RWPE1 (cell line): ENCODE data around the gene HAUS3.
"Not testable (repeated sequence)": the region's sequence is repeated elsewhere in the genome, so short reads cannot be mapped to it uniquely, and the experiment has no call there.

ENCODE experiments used
- CTCF ChIA-PET: fragments of 350-600 bp; sonication (Branson Sonifier 250); formaldehyde crosslinking; extraction: SDS; loops from one replicate; lab custom pipeline; 2021; lab: Yijun Ruan, JAX
- POLR2A ChIA-PET: fragments of 400-600 bp; formaldehyde crosslinking; extraction: SDS; loops from one replicate; lab custom pipeline; 2020; ENCODE audit warnings: antibody characterized with exemption; ENCODE audit not compliant: low non-redundant PET; lab: Yijun Ruan, JAX
- DNase-seq: peaks from one replicate; pipeline ENCODE4 v3.0.0; 2012; ENCODE audit warnings: low spot score
- H3K27ac ChIP-seq: fragments of 450-650 bp; 2 replicates; pipeline ENCODE4 v1.5.1; 2017
- TF ChIP-seq, protein P1 (sequence below): fragments of 450-650 bp; conservative IDR thresholded peaks from 2 replicates; pipeline ENCODE4 v1.5.1; 2017; ENCODE audit warnings: low read depth, mild to moderate bottlenecking

The HAUS3 gene

DNA sequence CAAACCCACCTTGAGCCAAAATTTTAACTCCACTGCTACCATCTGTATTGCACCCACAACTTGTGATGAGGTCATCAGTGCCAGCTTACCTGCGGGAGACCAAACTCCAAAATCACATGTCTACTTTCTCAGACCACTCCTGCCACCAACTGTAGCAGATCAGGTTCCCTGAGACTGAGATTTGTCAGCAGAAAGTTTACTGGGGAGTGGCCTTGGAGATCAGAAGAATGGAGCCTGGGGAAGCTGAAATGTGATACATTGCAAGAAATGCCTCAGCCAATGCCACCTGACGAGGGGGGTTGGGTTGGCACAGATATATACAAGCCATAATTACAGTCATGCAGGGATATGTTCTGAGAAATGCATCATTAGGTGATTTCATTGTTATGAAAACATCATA lies 19.1 kb downstream of the HAUS3 start:
- ChIA-PET CTCF (no interaction called here), POLR2A (no interaction called here)
- no peak for DNase-seq
- TF ChIP-seq, protein P1, sequence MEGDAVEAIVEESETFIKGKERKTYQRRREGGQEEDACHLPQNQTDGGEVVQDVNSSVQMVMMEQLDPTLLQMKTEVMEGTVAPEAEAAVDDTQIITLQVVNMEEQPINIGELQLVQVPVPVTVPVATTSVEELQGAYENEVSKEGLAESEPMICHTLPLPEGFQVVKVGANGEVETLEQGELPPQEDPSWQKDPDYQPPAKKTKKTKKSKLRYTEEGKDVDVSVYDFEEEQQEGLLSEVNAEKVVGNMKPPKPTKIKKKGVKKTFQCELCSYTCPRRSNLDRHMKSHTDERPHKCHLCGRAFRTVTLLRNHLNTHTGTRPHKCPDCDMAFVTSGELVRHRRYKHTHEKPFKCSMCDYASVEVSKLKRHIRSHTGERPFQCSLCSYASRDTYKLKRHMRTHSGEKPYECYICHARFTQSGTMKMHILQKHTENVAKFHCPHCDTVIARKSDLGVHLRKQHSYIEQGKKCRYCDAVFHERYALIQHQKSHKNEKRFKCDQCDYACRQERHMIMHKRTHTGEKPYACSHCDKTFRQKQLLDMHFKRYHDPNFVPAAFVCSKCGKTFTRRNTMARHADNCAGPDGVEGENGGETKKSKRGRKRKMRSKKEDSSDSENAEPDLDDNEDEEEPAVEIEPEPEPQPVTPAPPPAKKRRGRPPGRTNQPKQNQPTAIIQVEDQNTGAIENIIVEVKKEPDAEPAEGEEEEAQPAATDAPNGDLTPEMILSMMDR = no peak
- H3K27ac ChIP-seq = no peak overlapping the region

DNA sequence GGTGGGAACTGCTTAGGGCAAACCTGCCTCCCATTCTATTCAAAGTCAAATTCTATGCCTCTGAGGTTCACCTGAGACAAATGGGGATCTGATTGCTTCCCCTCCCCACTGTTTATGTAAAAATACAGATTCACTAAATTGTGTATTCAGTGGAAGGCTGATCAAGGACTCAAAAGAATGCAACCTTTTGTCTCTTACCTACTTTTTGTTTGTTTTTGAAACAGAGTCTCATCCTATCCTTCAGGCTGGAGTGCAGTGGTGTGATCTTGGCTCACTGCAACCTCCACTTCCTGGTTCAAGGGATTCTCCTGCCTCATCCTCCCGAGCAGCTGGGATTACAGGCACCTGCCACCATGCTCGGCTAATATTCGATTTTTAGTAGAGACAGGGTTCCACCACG lies 20.5 kb downstream of the HAUS3 start:
- CTCF ChIA-PET, DNase-seq, POLR2A ChIA-PET, H3K27ac ChIP-seq: not testable (repeated sequence)

DNA sequence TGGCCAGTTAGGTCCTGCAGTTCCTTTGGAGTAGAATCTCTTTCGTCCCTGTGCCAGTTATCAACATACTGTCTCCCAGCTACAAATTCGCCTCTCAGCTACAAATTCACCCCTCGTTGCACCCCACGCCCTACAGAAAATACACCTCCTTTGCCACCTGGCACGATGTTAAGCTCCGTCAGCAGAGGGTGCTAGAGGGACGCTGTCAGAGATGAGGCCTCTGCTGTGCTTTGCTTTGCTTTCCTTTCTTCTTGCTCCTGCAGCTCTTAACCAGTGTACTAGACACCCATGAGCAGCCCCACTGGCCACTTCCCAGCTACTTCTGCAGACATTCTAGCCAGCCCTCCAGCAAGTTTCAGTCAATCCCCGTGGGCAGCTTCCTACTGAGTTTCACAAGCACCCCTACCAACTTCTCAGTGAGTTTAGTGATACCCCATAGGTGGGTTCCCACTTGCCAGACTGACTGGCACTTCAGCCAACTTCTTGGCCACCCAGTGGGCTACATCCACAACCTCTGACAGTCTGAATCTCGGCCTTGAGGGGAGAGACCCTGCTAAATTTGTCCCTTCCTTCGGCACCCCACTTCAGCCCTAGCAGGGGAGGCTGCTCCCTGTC lies 21.8 kb downstream of the HAUS3 start:
- CTCF ChIA-PET = interaction anchor here (0.6 to 1.6 kb wide), 8 partner anchors 21 to 402 kb away, joined by 3 to 5 read pairs (median 3); no protein-coding TSS in a partner anchor
- peak; percentile 37 for DNase-seq
- H3K27ac ChIP-seq = no peak overlapping the region
- TF ChIP-seq, protein P1 = peak; percentile 90
- POLR2A ChIA-PET = interaction anchor here (0.6 kb wide), 1 partner anchor 286 kb away, joined by 4 read pairs; no protein-coding TSS in a partner anchor

DNA sequence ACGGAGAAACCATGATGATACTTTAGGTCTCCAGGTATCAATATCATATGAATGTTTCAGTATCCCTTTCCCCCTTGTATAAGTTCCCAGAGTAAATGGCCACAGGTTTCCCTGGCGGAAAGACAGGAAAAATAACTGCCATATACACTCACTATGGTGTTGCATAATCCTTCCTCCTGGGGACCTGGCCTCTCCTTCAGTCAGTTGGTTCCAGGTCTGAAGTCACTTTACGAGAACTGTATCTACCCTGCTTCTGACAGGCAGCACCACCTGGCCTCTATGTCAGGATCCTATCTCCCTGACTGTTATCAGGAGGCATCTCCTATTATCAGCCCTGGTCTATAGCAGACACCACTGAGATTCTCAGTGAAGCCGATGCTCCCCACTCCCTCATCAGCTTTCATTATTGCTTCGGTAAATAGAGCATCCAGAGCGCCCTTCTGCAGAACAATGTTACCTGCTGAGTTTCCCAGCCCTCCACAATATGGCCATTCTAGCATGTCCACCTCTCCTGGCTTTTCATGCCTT lies 22.6 kb downstream of the HAUS3 start:
- POLR2A ChIA-PET = no interaction called here
- CTCF ChIA-PET = interaction anchor here (0.6 to 1.6 kb wide), 6 partner anchors 21 to 403 kb away, joined by 3 to 5 read pairs (median 4); no protein-coding TSS in a partner anchor
- H3K27ac ChIP-seq = no peak overlapping the region
- no peak for DNase-seq
- TF ChIP-seq, protein P1 = no peak

DNA sequence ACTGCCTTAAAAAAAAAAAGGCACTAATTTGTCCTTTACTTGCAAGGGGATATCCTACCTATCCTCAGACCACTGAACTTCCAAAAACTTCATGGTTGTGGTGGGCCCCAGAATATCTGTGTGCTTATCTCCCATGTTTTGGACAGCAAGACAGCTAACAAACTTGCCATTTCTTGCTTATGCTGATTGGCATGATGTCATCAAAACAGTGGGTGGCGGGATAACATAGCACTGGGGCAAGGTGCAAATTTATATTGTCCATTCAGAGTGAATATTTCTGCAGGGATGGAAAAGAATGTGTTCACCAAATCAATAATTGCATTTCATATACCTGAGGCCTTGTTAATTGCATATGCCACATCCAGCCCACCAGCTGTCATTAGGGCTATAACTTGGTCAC lies 23.5 kb downstream of the HAUS3 start:
- CTCF ChIA-PET = no interaction called here
- TF ChIP-seq, protein P1 = no peak
- H3K27ac ChIP-seq = no peak overlapping the region
- no peak for DNase-seq
- POLR2A ChIA-PET = no interaction called here

DNA sequence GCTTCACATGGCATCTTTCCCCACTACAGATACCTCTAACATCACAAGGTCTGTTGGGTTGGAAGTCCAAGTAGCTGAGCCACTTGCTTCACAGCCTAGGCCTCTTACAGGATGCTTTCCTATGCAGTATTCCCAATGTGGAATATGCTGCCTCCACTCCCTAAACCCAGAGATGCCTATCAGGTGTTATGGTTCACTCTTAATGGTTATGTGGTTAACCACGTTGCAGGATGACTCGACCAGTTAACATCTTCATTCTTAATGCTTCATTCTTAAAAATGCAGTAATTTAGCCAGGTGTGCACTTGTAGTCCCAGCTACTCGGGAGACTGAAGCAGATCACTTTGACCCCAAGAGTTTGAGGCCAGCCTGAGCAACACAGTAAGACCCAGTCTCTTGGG lies 24.2 kb downstream of the HAUS3 start:
- ChIA-PET POLR2A (no interaction called here), CTCF (no interaction called here)
- peak; percentile 19 for DNase-seq
- TF ChIP-seq, protein P1 = no peak
- no peak overlapping the region for H3K27ac ChIP-seq

DNA sequence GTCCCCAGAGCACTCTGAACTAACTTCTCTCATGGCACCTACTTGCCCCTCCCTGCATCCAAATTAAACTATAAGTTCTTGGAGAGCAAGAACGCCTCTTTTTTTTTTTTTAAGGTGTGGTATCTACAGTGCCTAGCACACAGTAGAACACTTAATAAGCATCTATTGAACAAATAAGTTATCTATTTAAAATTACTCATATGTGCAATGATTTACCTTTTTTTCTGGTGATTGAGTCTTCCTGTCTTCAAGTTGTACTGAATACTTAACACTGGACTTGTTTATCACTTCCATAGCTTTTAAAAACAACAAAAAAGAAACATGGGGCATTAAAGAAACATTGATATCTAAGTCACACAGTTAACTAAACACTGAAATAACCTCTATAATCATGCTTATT lies 29.1 kb downstream of the HAUS3 start:
- TF ChIP-seq, protein P1 = no peak
- no peak for DNase-seq
- ChIA-PET CTCF (no interaction called here), POLR2A (interaction anchor here (0.5 kb wide), 1 partner anchor 254 kb away, joined by 6 read pairs; no protein-coding TSS in a partner anchor)
- H3K27ac ChIP-seq = no peak overlapping the region

DNA sequence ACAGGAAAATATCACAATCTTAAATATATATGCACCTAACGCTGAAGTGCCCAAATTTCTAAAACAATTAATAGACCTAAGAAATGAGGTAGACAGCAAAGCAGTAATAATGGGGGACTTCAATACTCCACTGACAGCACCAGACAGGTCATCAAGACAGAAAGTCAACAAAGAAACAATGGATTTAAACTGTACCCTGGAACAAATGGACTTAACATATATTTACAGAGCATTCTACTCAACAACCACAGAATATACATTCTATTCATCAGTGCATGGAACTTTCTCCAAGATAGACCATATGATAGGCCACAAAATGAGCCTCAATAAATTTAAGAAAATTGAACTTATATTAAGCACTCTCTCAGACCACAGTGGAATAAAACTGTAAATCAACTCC lies 39.1 kb downstream of the HAUS3 start:
- POLR2A ChIA-PET, H3K27ac ChIP-seq, DNase-seq, CTCF ChIA-PET: not testable (repeated sequence)
